Measurements from ENCODE around the gene TNK1. TPM values are rescaled to one million over a fixed set of nuclear protein-coding genes. Genes with fewer than 3 reads are reported as not detected.

TNK1 gene
- polyA plus RNA-seq, 1 of the 3 experiments (the other 2 are of a cell fraction), result 0.64 TPM

- Histone ChIP-seq H3K4me3 (ENCODE audit: low read depth in 2 of 2, low read length in 1 of 2) (no peak overlapping the region), H3K36me3 (replicated peaks in 1 of 2; ENCODE audit: control insufficient read depth in 1 of 2, insufficient read depth in 2 of 2, low read length in 1 of 2) (peaks cover 8 to 34% of the 10 kb centered on the region in 2 experiments), H3K9ac (no peak overlapping the region), H2AFZ (ENCODE audit: low read depth) (no peak overlapping the region), H3K4me1 (ENCODE audit: control insufficient read depth in 1 of 2, insufficient read depth in 2 of 2, low read depth in 1 of 2, low read length in 1 of 2) (peaks cover 0 to 15% of the 10 kb centered on the region in 2 experiments; a peak in 1 of 4 replicates), H3F3A (replicated peaks; ENCODE audit: insufficient read depth) (peaks cover 5% of the 10 kb centered on the region), H3K27ac (ENCODE audit: low read depth in 2 of 2, low read length in 1 of 2) (no peak overlapping the region), H3K27me3 (ENCODE audit: insufficient read depth) (no peaks in the 10 kb centered on the region), H3K79me2 (ENCODE audit: insufficient read depth) (peaks cover 28% of the 10 kb centered on the region), H3K4me2 (no peak overlapping the region), H3K9me2 (no peaks in the 10 kb centered on the region), H4K20me1 (ENCODE audit: insufficient read depth) (peaks cover 11% of the 10 kb centered on the region; the same call in 1 of the 2 replicates), H3K9me3 (no peaks in the 10 kb centered on the region)
- WGBS (ENCODE audit: low lambda C conversion rate), result 97% methylated on average over 32 of the region's 58 CpGs
- no peak for DNase-seq
- ChIA-PET POLR2A (no interaction called here), CTCF (interaction anchor here (1.2 to 4.9 kb wide), 2 partner anchors 53 to 152 kb away, joined by 4 to 28 read pairs; partner anchors contain the start of gene TMEM95)
- no peak for TF ChIP-seq SMC3 (IDR thresholded peaks at IDR 0.05; ENCODE audit: low read depth, low read length)
- no peak for TF ChIP-seq GABPA (IDR thresholded peaks at IDR 0.05; ENCODE audit: low read depth)
- no peak for TF ChIP-seq CHD2 (IDR thresholded peaks at IDR 0.05; ENCODE audit: low read length, partially characterized antibody)
- TF ChIP-seq NFIC (IDR thresholded peaks at IDR 0.05; ENCODE audit: borderline replicate concordance), result no peak
Measured at GRCh38 chr17:7408252-7408727, 27.4 kb downstream of the TNK1 start.

- Histone ChIP-seq H4K20me1 (ENCODE audit: insufficient read depth) (peaks cover 11% of the 10 kb centered on the region; the same call in 1 of the 2 replicates), H3K9me2 (no peaks in the 10 kb centered on the region), H2AFZ (ENCODE audit: low read depth) (no peak overlapping the region), H3K9me3 (no peaks in the 10 kb centered on the region), H3K79me2 (ENCODE audit: insufficient read depth) (peaks cover 28% of the 10 kb centered on the region), H3K36me3 (replicated peaks in 1 of 2; ENCODE audit: control insufficient read depth in 1 of 2, insufficient read depth in 2 of 2, low read length in 1 of 2) (peaks cover 8 to 35% of the 10 kb centered on the region in 2 experiments), H3K27ac (ENCODE audit: low read depth in 2 of 2, low read length in 1 of 2) (no peak overlapping the region), H3K27me3 (ENCODE audit: insufficient read depth) (no peaks in the 10 kb centered on the region), H3K4me3 (ENCODE audit: low read depth in 2 of 2, low read length in 1 of 2) (no peak overlapping the region), H3K4me2 (no peak overlapping the region), H3F3A (replicated peaks; ENCODE audit: insufficient read depth) (no peaks in the 10 kb centered on the region), H3K9ac (no peak overlapping the region), H3K4me1 (ENCODE audit: control insufficient read depth in 1 of 2, insufficient read depth in 2 of 2, low read depth in 1 of 2, low read length in 1 of 2) (peaks cover 0 to 15% of the 10 kb centered on the region in 2 experiments; a peak in 1 of 4 replicates)
- ChIA-PET CTCF (interaction anchor here (4.9 kb wide), 1 partner anchor 53 kb away, joined by 28 read pairs; the partner anchor contains the start of gene TMEM95), POLR2A (no interaction called here)
- TF ChIP-seq IRF3 (IDR thresholded peaks at IDR 0.05; ENCODE audit: low read depth, low read length) (no peak), NRF1 (IDR thresholded peaks at IDR 0.05; ENCODE audit: low read depth, low read length) (no peak), TEAD4 (IDR thresholded peaks at IDR 0.05; ENCODE audit: borderline replicate concordance, insufficient read depth) (no peak), SMC3 (IDR thresholded peaks at IDR 0.05; ENCODE audit: low read depth, low read length) (no peak), RXRA (IDR thresholded peaks at IDR 0.05; ENCODE audit: borderline replicate concordance, low read depth) (no peak), GATA2 (CRISPR knock-in tag; IDR thresholded peaks at IDR 0.05) (no peak), JUND (IDR thresholded peaks at IDR 0.05) (no peak), RCOR1 (IDR thresholded peaks at IDR 0.05; ENCODE audit: low read length) (no peak), EZH2phosphoT487 (IDR thresholded peaks at IDR 0.05; ENCODE audit: borderline replicate concordance, low read depth) (no peak), RAD21 (IDR thresholded peaks at IDR 0.05; ENCODE audit: low read length) (no peak), FOXM1 (IDR thresholded peaks at IDR 0.05; ENCODE audit: low read depth) (no peak), CHD2 (IDR thresholded peaks at IDR 0.05; ENCODE audit: low read length, partially characterized antibody) (no peak)
- no peak for DNase-seq
- 94% methylated on average over 4 of the region's 6 CpGs for WGBS (ENCODE audit: low lambda C conversion rate)
Measured at GRCh38 chr17:7408863-7409262, 28.0 kb downstream of the TNK1 start.
